GM21825 (cell line): ENCODE measurements around the gene ECSIT.
A peak's percentile ranks its signal among the peaks of the same experiment; 100 is the strongest.

Experiments used
- ATAC-seq: cut with Tn5 transposase; IDR thresholded peaks from one replicate; pipeline ENCODE4 v1.9.1; 2021; ENCODE audit warnings: mild to moderate bottlenecking, moderate library complexity; ENCODE audit not compliant: unreplicated experiment

The ECSIT gene

GRCh38 chr19:11504502-11505031 lies 24.4 kb downstream of the ECSIT start:
- ATAC-seq: no peak

GRCh38 chr19:11499890-11500420 lies 29.0 kb downstream of the ECSIT start:
- ATAC-seq: no peak

GRCh38 chr19:11499220-11499726 lies 29.7 kb downstream of the ECSIT start:
- ATAC-seq: no peak

- no peak for ATAC-seq
These were observed 32.4 kb downstream of the ECSIT start for GRCh38 chr19:11496391-11497163.

GRCh38 chr19:11495885-11496284 lies 33.0 kb downstream of the ECSIT start:
- ATAC-seq: no peak

GRCh38 chr19:11495481-11495880 lies 33.5 kb downstream of the ECSIT start:
- no peak for ATAC-seq

GRCh38 chr19:11494634-11495285 lies 34.2 kb downstream of the ECSIT start:
- no peak for ATAC-seq

- ATAC-seq: no peak
These were observed 39.6 kb downstream of the ECSIT start for GRCh38 chr19:11489378-11489777.

GRCh38 chr19:11486661-11487503 lies 42.1 kb downstream of the ECSIT start:
- ATAC-seq: no peak

- no peak for ATAC-seq
These were observed 43.6 kb downstream of the ECSIT start for GRCh38 chr19:11485245-11485837.

GRCh38 chr19:11483366-11484111 lies 45.4 kb downstream of the ECSIT start:
- ATAC-seq: no peak

- peak; percentile 52 for ATAC-seq
These were observed 46.4 kb downstream of the ECSIT start for GRCh38 chr19:11482384-11483050.

GRCh38 chr19:11481534-11482383 lies 47.2 kb downstream of the ECSIT start:
- ATAC-seq: peak; percentile 49

- ATAC-seq: no peak
These were observed 48.0 kb downstream of the ECSIT start, which contains the start of gene ELAVL3 for GRCh38 chr19:11480715-11481533. Gene ELAVL3, minus strand, starts transcription at chr19:11481046. Its CDS starts 438 bp downstream, at chr19:11480608.

- ATAC-seq: no peak
These were observed 48.8 kb downstream of the ECSIT start for GRCh38 chr19:11479898-11480714.

- no peak for ATAC-seq
These were observed 49.6 kb downstream of the ECSIT start for GRCh38 chr19:11479090-11479897.
